Neural cell (in vitro differentiated cells): ENCODE data around the gene GDA.

Experiments used
- CTCF ChIP-seq: fragments of 450-650 bp; IDR thresholded peaks from 2 replicates; pipeline ENCODE4 v1.5.1; 2014; ENCODE audit warnings: antibody characterized with exemption, mild to moderate bottlenecking, moderate library complexity; ENCODE audit not compliant: poor library complexity, severe bottlenecking
- RAD21 ChIP-seq: fragments of 450-650 bp; conservative IDR thresholded peaks from 2 replicates; pipeline ENCODE4 v1.6.1; 2014; ENCODE audit warnings: antibody characterized with exemption, mild to moderate bottlenecking, moderate library complexity
- TAF1 ChIP-seq: IDR thresholded peaks from 2 replicates; pipeline ENCODE4 v1.6.1; 2012; ENCODE audit warnings: low read depth

GRCh38 chr9:72199238-72199637 lies 50.0 kb downstream of the GDA start:
- TF ChIP-seq TAF1: no peak
- no peak for TF ChIP-seq CTCF
- no peak for TF ChIP-seq RAD21
